GM23248 (cell line): ENCODE results near the gene FLT3. TPM values are rescaled to one million over a fixed set of nuclear protein-coding genes. Genes with fewer than 3 reads are reported as not detected.
A peak's percentile ranks its signal among the peaks of the same experiment; 100 is the strongest.
"Not testable (repeated sequence)": the region's sequence is repeated elsewhere in the genome, so short reads cannot be mapped to it uniquely, and the experiment has no call there.

Experiments used
- DNase-seq: peaks from one replicate; pipeline ENCODE4 v3.0.0-alpha.2; 2015
- H2AFZ ChIP-seq: fragments of 200-600 bp; sonication (generic); 2 replicates; pipeline ENCODE4 v1.6.1; 2016; ENCODE audit warnings: antibody characterized with exemption
- H3F3A ChIP-seq: fragments of 200-600 bp; sonication (generic); 2 replicates; pipeline ENCODE4 v1.6.1; 2016; ENCODE audit warnings: mild to moderate bottlenecking, antibody characterized with exemption, mixed run types; ENCODE audit not compliant: insufficient read depth
- H3K27ac ChIP-seq: fragments of 200-600 bp; sonication (generic); 2 replicates; pipeline ENCODE4 v1.5.1; 2016; ENCODE audit warnings: mild to moderate bottlenecking
- H3K27me3 ChIP-seq: fragments of 200-600 bp; sonication (generic); replicated peaks from 2 replicates; pipeline ENCODE4 v1.6.1; 2016; ENCODE audit warnings: mild to moderate bottlenecking; ENCODE audit not compliant: insufficient read depth
- H3K36me3 ChIP-seq: fragments of 200-600 bp; sonication (generic); 2 replicates; pipeline ENCODE4 v1.6.1; 2016; ENCODE audit warnings: low read depth, mild to moderate bottlenecking
- H3K4me1 ChIP-seq: fragments of 200-600 bp; sonication (generic); 2 replicates; pipeline ENCODE4 v1.6.1; 2016; ENCODE audit warnings: mild to moderate bottlenecking; ENCODE audit not compliant: insufficient read depth
- H3K4me2 ChIP-seq: fragments of 200-600 bp; sonication (generic); one replicate; pipeline ENCODE4 v1.6.1; 2016; ENCODE audit warnings: mild to moderate bottlenecking; ENCODE audit not compliant: unreplicated experiment
- H3K4me3 ChIP-seq: fragments of 200-600 bp; sonication (generic); 2 replicates; pipeline ENCODE4 v1.5.1; 2016; ENCODE audit warnings: mild to moderate bottlenecking
- H3K79me2 ChIP-seq: fragments of 200-600 bp; sonication (generic); 2 replicates; pipeline ENCODE4 v1.6.1; 2016; ENCODE audit warnings: mild to moderate bottlenecking; ENCODE audit not compliant: insufficient read depth
- H3K9ac ChIP-seq: fragments of 200-600 bp; sonication (generic); 2 replicates; pipeline ENCODE4 v1.6.1; 2016; ENCODE audit warnings: mild to moderate bottlenecking
- H3K9me2 ChIP-seq: fragments of 200-600 bp; sonication (generic); 2 replicates; pipeline ENCODE4 v1.6.1; 2016; ENCODE audit warnings: mixed run types, mild to moderate bottlenecking, moderate library complexity; ENCODE audit not compliant: insufficient read depth
- H3K9me3 ChIP-seq: fragments of 200-600 bp; sonication (generic); one replicate; pipeline ENCODE4 v1.6.1; 2017; ENCODE audit warnings: low read depth
- H4K20me1 ChIP-seq: fragments of 200-600 bp; sonication (generic); 2 replicates; pipeline ENCODE4 v1.6.0; 2016; ENCODE audit not compliant: insufficient read depth
- EZH2 ChIP-seq: fragments of 200-600 bp; sonication (generic); IDR thresholded peaks from 2 replicates; pipeline ENCODE4 v1.6.1; 2018; ENCODE audit warnings: antibody characterized with exemption, mild to moderate bottlenecking; ENCODE audit not compliant: insufficient read depth, poor library complexity, severe bottlenecking
- EZH2phosphoT487 ChIP-seq: fragments of 200-600 bp; sonication (generic); IDR thresholded peaks from 2 replicates; pipeline ENCODE4 v1.6.1; 2018; ENCODE audit warnings: antibody characterized with exemption, moderate library complexity, mild to moderate bottlenecking, low read depth; ENCODE audit not compliant: insufficient read depth
- WGBS, 2 experiments: methylation state at CpG; one replicate each; pipeline ENCODE4 v1.1.6; 2015 to 2017; ENCODE audit warnings: low lambda C conversion rate in 2 of 2, low coverage in 1 of 2; ENCODE audit errors: missing lambda C conversion rate in 2 of 2; 5-methylcytosine and 5-hydroxymethylcytosine counted together
- in situ Hi-C: fragments of 300-500 bp; cut with MboI; formaldehyde crosslinking; loops from 2 replicates; pipeline ENCODE4 v1.15.0; 2020
- polyA plus RNA-seq: library from polyadenylated mRNA; unstranded; fragments of >200 nt; fragmentation: Nextera tagmentation; extraction: Ambion mirVana; gene quantifications from 2 replicates; pipeline ENCODE4 v1.2.1, GENCODE V29; 2016
- total RNA-seq: library from RNA; depleted of rRNA; stranded (reverse); fragments of >200 nt; shearing (Covaris generic); gene quantifications from 2 replicates; pipeline ENCODE4 v1.2.3, GENCODE V29; 2014; rRNA removed

Gene FLT3
- total RNA-seq (not detected in 2 replicates), polyA plus RNA-seq (not detected in 2 replicates)

DNA sequence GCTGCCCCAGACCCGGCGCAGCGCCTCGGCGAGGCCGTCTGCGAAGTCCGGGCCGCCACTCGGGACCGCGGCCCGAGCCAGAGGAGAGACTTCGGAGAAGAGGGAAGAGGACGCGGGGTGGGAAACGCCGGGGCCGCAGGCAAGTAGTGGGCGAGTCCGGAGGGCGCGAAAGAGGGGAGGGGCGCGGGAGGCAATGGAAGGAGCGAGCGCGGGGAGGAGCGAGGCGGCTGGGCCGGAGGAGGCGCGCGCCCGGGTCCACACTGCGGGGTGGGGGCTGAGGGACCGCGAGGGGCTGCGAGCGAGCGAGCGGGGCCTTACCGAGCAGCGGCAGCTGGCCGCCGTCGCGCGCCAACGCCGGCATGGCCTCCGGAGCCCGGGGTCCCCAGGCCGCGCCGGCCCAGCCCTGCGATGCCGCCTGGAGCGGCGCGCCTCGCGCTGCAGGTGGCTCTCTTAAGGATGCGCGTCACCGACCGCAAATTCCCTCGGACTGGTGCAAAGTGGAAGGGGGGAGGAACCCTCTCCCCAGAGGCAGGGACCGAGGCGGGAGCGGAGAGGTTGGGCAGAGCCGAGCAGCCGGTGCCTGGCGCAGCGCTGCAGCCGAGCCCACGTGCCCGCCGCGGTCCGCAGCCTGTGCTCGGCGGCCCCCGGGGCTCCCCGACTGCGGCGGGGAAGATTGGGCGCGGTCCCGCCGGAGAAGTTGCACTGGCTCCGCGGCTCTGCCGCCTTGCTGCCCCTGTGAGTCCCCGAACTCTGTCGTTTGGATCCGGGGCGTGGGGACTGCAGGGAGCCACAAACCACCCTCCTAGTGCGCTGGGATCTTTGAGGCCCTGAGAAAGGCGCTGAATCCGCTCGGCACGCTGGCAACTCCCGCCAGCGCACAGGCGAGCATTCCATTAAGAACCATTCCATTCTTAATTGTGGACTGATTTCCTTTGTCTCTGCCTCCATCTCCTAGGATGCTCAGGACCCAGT lies at the start of gene FLT3:
Gene FLT3 (minus strand): TSS at position 427 of the 972 bp plus-strand sequence. CDS start 66 bp downstream, at position 361.
- no peaks in the 10 kb centered on the region for H4K20me1 ChIP-seq
- H3K27ac ChIP-seq, result no peak within 1 kb of the TSS
- no peaks in the 10 kb centered on the region for H3K4me1 ChIP-seq
- no peak within 1 kb of the TSS for H3K9ac ChIP-seq
- H3K4me3 ChIP-seq, result peak within 1 kb of the TSS; percentile 45
- in situ Hi-C loops, result no loop called here
- no peaks in the 10 kb centered on the region for H3K36me3 ChIP-seq
- H3K27me3 ChIP-seq, result peaks cover 65% of the 10 kb centered on the region
- peak within 1 kb of the TSS; percentile 45 for H2AFZ ChIP-seq
- 3 to 4% methylated on average over 68 to 79 of the region's 106 CpGs for WGBS, 2 experiments
- H3K9me3 ChIP-seq, result no peaks in the 10 kb centered on the region
- peak within 1 kb of the TSS; percentile 47 for H3K4me2 ChIP-seq
- peak; percentile 38 for DNase-seq
- H3F3A ChIP-seq, result no peaks in the 10 kb centered on the region
- no peaks in the 10 kb centered on the region for H3K9me2 ChIP-seq
- TF ChIP-seq EZH2, result peak; percentile 60
- TF ChIP-seq EZH2phosphoT487, result peak; percentile 23; the same call in 1 of the 2 replicates
- no peaks in the 10 kb centered on the region for H3K79me2 ChIP-seq

DNA sequence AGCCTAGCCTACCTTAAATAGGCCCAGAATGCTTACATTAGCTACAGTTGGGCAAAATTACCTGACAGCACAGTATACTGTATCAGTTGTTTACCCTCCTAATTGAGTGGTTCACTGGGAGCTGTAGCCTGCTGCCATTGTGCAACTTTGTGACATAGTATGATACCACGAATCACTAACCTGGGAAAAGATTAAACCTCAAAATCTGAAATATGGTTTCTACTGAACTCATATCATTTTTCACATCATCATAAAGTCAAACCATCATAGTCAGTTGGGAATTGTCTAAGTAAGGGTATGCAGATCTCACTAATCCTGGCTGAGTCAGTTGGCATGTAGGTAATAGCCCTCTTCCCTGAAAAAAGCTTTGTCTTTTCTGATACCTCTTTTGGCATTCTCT lies 47.1 kb upstream of the FLT3 start:
- Histone ChIP-seq H4K20me1 (peaks cover 12% of the 10 kb centered on the region; the same call in 1 of the 2 replicates), H3K27ac (no peak overlapping the region), H2AFZ (no peak overlapping the region), H3K79me2 (peaks cover 100% of the 10 kb centered on the region), H3F3A (no peaks in the 10 kb centered on the region), H3K27me3 (no peaks in the 10 kb centered on the region), H3K36me3 (no peaks in the 10 kb centered on the region), H3K9ac (no peak overlapping the region), H3K9me3 (no peaks in the 10 kb centered on the region), H3K9me2 (no peaks in the 10 kb centered on the region), H3K4me1 (peaks cover 10% of the 10 kb centered on the region), H3K4me2 (no peak overlapping the region), H3K4me3 (no peak overlapping the region)
- in situ Hi-C loops, result no loop called here
- no peak for TF ChIP-seq EZH2
- no peak for TF ChIP-seq EZH2phosphoT487
- DNase-seq, result peak; percentile 31
- 80 to 94% methylated on average over 1 of the region's 1 CpG for WGBS, 2 experiments

DNA sequence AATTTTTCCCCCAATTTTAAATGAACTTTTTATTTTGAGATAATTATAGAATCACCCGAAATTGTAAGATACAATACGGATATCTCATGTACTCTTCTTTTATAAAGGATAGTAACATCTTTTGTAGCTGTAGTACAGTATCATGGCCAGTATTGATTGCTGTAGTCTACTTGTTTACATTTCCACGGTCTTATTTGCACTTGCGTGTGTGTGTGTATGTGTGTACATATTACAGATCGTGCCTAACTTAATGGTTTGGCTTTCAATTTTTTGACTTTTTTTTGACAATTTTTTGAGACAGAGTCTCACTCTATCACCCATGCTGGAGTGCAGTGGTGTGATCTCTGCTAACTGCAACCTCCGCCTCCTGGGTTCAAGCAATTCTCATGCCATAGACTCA lies 44.7 kb upstream of the FLT3 start:
- TF ChIP-seq EZH2phosphoT487, result no peak
- Histone ChIP-seq H3F3A (peaks cover 11% of the 10 kb centered on the region), H3K36me3 (no peaks in the 10 kb centered on the region), H3K4me3 (no peak overlapping the region), H3K9me2 (no peaks in the 10 kb centered on the region), H2AFZ (no peak overlapping the region), H3K27me3 (no peaks in the 10 kb centered on the region), H4K20me1 (peaks cover 5% of the 10 kb centered on the region; the same call in 1 of the 2 replicates), H3K9me3 (no peaks in the 10 kb centered on the region), H3K27ac (no peak overlapping the region), H3K79me2 (peaks cover 100% of the 10 kb centered on the region), H3K4me2 (no peak overlapping the region), H3K4me1 (peaks cover 26% of the 10 kb centered on the region), H3K9ac (no peak overlapping the region)
- 96 to 98% methylated on average over 6 of the region's 6 CpGs for WGBS, 2 experiments
- in situ Hi-C loops, result no loop called here
- DNase-seq, result no peak

DNA sequence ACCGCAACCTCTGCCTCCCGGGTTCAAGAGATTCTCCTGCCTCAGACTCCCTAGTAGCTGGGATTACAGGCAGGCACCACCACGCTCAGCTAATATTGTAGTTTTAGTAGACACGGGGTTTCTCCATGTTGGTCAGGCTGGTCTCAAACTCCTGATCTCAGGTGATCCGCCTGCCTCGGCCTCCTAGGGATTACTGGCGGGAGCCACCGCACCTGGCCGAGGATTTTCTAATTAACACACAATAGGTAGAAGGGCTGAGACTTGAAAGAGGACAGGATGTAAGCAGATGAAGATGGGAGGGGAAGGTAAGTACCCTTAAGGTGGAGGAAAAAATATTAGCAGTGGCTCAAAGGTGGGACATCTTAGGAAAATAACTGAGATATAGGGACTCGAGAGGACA lies 41.2 kb upstream of the FLT3 start:
- DNase-seq, H3K27ac ChIP-seq, H3K9me2 ChIP-seq, H3K36me3 ChIP-seq, in situ Hi-C loops, H3K4me3 ChIP-seq, H2AFZ ChIP-seq, H4K20me1 ChIP-seq, H3K9me3 ChIP-seq, H3K9ac ChIP-seq, H3K27me3 ChIP-seq: not testable (repeated sequence)
- Histone ChIP-seq H3F3A (peaks cover 16% of the 10 kb centered on the region), H3K4me2 (peak overlapping the region; percentile 17), H3K79me2 (peaks cover 87% of the 10 kb centered on the region), H3K4me1 (peaks cover 33% of the 10 kb centered on the region)
- WGBS, 2 experiments, result 74 to 79% methylated on average over 10 of the region's 10 CpGs
